GM19324 (cell line): ENCODE data around the gene LCN12.

Experiments
- ATAC-seq: cut with Tn5 transposase; IDR thresholded peaks from one replicate; pipeline ENCODE4 v1.9.1; 2021; ENCODE audit warnings: mild to moderate bottlenecking, moderate library complexity; ENCODE audit not compliant: unreplicated experiment, low FRiP score

Gene LCN12

GRCh38 chr9:136984464-136985026, 32.5 kb downstream of the LCN12 start:
- no peak for ATAC-seq

DNA sequence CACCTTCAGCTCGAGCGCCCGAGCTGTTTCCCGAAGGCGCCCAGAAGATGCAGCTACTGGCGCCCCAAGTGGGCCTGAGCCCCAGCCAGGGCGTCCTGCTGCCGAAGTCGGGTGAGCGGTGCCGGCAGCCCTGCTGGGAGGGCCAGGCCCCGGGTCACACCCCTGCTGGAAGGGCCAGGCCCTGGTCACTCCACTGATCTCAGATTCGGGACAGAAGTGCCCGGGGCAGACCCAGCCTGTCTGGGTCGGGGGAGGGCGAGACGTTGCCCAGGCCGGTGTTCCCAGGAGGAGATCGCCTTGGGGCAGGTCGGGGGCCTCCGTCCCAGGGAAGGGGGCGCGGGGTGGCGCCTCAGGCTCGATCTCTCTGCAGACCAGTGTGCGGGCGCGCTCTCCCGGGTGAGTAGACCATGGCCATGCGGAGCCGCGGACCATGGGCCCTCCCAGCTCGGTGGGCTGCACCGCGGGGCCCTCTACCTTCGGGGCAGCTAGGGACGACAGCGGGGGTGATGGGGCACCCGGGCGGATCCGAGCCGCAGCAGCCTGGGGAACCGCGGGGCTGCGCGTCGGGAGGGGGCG, 33.0 kb downstream of the LCN12 start:
- ATAC-seq = no peak

DNA sequence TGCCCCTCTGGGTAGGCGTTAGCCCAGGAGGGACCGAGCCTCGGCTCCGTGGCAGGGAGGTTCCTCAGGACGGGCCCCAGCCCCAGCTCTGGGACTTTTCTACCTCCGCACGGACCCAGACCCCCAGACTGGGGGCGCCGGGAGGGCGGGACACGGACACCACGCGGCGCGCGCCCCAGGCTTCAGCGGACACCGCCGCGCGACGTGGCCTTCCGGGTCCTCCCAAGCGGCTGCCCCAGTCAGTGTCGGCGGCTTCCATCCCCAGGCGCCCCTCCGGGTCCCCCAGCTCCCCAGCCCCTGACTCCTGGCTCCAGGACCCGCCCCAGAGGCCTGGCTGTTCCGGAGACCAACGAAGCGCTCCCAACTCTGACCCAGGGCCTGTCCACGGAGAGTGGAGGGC, 33.8 kb downstream of the LCN12 start:
- ATAC-seq = no peak

GRCh38 chr9:136988872-136989271, 36.8 kb downstream of the LCN12 start:
- ATAC-seq = no peak

GRCh38 chr9:136990242-136990911, 38.3 kb downstream of the LCN12 start:
- no peak for ATAC-seq

DNA sequence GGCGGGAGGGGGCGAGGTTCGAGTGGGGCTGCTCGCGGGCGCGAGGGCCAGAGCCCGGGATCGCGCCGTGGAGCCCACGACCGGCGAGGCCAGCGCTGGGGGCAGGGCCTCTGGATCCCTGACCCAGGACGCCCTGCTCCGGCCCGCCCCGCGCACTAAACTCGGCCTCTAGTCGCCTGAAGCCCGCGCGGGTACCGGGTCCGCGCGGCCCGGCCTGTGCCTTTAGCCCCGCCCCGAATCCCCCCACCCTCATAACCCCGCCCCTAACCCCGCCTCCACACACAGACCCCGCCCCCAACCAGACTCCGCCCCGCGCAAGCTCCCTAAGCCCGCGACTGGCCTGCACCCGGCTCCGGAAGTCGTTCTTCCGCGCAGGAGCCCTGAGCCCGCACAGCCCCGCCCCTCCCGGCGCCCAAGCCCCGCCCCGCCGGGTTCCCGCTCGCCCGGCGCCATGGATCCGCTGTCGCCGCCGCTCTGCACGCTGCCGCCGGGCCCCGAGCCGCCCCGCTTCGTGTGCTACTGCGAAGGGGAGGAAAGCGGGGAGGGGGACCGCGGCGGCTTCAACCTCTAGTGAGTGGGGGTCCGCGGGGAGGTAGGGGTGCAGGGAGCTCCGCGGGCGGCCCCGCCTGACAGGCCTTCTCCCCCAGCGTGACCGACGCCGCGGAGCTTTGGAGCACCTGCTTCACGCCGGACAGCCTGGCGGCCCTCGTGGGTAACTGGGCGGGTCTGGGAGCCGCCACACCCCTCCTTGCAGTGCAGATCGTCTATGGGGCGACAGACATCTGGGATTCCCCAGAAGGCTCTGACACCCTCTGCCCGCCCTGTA, 40.1 kb downstream of the LCN12 start, which contains the start of gene PAXX:
Gene PAXX (plus strand): TSS at position 430 of the 826 bp plus-strand sequence. CDS start 22 bp downstream, at position 452.
- ATAC-seq = peak; percentile 86

- ATAC-seq = no peak
Measured at GRCh38 chr9:136992819-136993369, 40.8 kb downstream of the LCN12 start.

DNA sequence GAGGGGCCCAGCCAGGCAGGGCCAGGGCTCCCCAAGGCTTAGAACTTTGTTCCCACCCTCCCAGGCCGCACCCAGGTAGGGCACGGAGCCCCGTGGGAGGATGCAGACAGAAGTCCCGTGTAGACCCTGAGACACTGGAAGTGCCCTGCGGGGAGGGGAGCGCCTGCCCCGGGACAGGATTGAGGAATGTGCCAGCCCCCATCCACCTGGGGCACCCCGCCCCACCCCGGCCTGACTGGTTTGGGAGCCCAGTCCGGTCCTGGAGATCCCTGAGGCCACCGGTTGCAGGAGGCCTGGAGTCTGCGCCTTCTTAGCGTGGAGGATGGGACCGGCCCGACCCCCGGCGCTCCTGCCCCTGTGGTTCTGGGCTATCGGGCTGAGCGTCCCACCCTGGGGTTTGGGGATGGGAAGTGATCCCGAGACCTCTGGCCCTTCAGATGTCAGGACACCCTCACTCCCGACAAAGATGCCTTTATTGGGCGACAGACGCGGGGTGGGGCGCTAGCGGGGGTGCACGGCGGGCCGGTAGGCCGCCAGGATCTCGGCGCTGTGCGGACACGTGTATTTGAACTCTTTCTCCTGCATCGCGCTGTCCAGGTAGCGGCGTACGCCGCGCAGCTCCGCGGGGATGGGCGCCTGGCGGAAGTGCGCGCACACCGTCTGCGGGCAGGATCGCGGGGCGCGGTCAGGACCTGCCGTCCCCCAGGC, 42.3 kb downstream of the LCN12 start:
- no peak for ATAC-seq

DNA sequence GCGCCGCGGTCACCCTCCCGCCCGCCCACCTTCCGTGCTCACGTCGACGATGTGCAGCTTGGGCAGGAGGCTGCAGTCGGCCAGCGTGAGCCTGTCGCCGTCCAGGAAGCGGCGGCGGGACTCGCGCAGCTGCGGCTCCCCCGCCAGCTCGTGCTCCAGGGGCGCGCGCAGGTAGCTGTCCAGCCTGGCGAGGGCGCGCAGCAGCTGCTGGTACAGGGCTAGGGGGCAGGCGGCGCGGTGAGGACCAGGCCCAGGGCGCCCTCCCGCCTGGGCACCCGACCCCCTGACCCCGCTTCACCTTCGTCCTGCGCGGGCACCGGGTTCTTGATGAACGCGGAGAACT, 42.8 kb downstream of the LCN12 start:
- no peak for ATAC-seq

DNA sequence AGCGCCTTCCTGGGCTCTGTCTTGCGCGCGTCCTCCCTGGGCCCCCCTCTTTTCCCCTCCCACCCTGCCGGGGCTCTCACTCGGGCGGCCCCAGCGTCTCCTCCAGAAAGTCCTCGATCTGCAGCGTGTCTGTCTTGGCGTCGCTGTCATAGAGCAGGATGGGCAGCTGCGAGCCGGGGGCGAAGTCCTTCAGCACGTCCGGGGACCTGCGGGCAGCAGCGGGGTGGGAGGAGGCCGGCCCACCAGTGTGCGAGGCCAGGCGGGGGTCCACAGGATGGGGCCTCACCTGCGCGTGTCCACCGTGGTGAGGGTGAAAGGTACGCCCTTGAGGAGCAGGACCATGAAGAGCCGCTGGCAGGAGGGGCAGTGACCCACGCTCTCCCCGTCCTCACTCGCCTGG, 43.3 kb downstream of the LCN12 start:
- ATAC-seq = no peak

GRCh38 chr9:136995772-136996311, 43.8 kb downstream of the LCN12 start:
- ATAC-seq = no peak

GRCh38 chr9:136996361-136997292, 44.6 kb downstream of the LCN12 start, which contains the start of gene CLIC3:
Gene CLIC3 (minus strand): TSS chr9:136996568. CDS start chr9:136996543, 25 bp downstream.
- ATAC-seq = no peak

GRCh38 chr9:136997371-136997770, 45.3 kb downstream of the LCN12 start:
- ATAC-seq = no peak

DNA sequence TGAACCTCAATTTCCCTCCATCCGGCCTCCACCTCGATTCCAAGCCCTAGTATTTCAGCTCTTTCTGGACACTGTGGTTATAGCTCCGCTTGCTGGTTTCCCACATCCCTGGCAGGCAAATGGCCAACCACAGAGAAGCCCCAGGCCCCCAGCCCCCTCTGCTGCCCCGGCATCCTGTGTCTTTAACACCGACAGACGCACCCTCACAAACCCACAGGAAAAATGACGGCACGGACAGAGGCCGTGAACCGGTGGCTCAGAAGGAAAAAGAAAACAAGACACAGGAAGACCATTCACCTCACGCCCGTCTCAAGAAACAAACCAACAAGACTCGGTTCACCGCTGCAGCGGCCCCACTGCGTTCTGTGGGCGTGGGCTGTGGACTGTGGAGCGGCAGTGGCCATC, 45.8 kb downstream of the LCN12 start:
- ATAC-seq = no peak

GRCh38 chr9:137000177-137000930, 48.3 kb downstream of the LCN12 start:
- ATAC-seq = peak; percentile 51

DNA sequence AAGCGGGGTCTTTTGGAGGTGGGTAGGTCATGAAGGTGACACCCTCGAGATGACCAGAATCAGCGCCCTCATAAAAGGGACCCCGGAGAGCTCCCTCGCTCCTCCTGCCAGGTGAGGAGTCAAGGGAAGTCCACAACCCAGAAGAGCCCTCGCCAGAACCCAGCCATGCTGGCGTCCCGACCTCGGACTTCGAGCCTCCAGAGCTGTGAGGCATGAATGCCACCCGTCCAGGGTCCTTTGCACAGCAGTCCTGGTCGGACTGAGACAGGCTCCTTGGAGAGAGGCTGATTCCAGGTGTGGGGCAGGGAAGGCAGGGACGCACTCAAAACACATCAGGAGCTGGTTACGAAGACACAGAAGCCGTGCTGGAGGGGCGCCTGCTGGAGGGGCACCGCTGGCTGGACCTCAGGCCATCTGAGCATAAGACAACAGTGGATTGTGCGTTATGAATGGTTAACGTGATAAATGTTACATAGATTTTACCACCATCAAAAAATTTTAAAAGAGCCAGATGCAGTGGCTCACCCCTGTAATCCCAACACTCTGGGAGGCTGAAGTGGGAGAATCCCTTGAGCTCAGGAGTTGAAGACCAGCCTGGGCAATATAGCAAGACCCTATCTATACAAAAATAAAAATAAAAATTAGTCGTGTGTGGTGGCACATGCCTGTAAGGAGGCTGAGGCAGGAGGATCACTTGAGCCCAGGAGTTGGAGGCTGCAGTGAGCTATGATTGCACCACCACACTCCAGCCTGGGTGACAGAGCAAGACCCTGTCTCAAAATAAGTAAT, 50.0 kb downstream of the LCN12 start:
- ATAC-seq = no peak

GRCh38 chr9:137002646-137003041, 50.6 kb downstream of the LCN12 start:
- ATAC-seq = no peak
